NCI-H187 treated with DMSO at 0.1 percent for 48 hours (cell line): Measurements from ENCODE around the gene NPNT.
"Not testable (repeated sequence)": the region's sequence is repeated elsewhere in the genome, so short reads cannot be mapped to it uniquely, and the experiment has no call there.

Experiments used
- DNase-seq: peaks from one replicate; lab custom pipeline; 2025; lab: John Stamatoyannopoulos, UW

NPNT gene, protein sequence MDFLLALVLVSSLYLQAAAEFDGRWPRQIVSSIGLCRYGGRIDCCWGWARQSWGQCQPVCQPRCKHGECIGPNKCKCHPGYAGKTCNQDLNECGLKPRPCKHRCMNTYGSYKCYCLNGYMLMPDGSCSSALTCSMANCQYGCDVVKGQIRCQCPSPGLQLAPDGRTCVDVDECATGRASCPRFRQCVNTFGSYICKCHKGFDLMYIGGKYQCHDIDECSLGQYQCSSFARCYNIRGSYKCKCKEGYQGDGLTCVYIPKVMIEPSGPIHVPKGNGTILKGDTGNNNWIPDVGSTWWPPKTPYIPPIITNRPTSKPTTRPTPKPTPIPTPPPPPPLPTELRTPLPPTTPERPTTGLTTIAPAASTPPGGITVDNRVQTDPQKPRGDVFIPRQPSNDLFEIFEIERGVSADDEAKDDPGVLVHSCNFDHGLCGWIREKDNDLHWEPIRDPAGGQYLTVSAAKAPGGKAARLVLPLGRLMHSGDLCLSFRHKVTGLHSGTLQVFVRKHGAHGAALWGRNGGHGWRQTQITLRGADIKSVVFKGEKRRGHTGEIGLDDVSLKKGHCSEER

DNA sequence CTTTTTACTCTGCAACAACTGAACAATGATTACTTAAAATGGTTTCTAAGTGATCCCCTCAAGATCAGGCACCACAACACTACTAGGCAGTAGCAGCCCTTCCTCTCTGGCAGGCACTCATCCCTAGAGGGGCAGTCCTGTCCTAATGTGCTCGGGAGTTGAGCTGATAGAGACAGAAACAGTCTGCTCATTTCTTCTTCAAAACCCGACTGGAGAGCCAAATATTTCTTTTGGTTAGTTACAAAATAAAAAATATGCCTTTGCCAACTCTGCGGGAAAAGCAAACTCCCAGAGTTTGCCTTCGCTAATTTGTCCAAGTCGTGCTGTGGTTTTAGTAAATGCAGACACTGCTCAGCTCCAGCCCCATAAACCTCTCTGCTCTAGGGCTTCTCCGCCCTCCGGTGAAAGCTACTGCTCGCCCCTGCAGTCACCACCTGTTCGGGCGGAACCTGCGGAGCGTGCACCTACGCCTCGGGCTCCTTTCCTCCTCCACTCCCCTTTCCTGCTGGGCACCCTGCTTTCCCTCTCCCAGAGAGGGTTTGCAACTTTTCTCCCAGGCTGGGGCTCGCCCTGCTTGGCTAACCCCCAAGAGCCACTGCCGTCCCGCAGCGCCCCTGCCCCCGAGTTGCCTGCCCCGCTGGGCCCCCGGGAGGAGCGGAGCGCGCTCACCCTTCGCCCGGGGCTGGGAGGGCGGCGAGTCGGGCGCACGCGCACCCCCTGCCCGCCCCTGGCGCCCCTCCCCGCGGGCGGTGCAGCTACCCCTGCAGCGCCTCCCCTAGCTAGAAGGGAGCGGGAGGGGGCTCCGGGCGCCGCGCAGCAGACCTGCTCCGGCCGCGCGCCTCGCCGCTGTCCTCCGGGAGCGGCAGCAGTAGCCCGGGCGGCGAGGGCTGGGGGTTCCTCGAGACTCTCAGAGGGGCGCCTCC lies at the start of gene NPNT:
Gene NPNT (plus strand): TSS at position 812 of the 923 bp plus-strand sequence. CDS start 182 bp downstream, outside the sequence.
- DNase-seq: no peak

GRCh38 chr4:105845559-105845958 lies 49.7 kb upstream of the NPNT start:
- DNase-seq: no peak

- not testable (repeated sequence) for DNase-seq
Measured at GRCh38 chr4:105848359-105848758, 46.9 kb upstream of the NPNT start.

DNA sequence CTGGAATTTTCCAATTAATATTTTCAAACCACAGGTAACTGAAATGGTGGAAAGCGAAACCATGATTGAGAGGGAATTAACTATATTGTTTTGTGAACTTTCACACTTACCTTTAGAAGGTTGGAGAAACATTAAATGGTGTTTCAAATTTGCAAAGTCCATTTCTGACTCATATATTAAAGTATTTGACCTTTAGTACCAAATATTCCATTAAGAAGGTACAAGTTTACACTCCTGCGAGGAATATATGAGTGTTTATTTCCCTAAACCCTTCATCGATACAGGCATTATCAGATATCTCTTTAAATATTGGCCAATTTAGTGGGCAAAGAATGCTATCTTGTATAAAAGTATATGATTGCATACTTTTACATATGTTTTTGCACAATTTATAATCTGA lies 44.1 kb upstream of the NPNT start:
- no peak for DNase-seq

- DNase-seq: not testable (repeated sequence)
Measured at GRCh38 chr4:105852230-105852629, 43.0 kb upstream of the NPNT start.

DNA sequence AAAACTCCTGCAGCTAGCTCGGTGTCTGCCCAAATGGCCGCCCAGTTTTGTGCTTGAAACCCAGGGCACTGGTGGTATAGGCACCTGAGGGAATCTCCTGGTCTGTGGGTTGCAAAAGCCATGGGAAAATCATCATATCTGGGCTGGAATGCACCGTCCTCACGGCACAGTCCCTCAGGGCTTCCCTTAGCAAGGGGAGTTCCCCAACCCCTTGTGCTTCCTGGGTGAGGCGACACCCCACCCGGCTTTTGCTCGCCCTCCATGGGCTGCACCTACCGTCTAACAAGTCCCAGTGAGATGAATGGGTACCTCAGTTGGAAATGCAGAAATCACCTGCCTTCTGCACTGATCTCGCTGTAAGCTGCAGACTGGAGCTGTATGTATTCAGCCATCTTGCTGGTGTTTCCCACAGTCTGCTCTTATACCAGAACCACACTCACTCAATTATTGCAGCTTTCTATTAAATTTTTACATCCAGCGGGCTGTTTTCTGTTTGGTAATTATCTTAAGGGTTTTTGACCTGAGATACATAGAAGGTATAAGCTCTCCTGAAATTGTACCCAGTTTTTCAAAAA lies 36.7 kb upstream of the NPNT start:
- DNase-seq: no peak

DNA sequence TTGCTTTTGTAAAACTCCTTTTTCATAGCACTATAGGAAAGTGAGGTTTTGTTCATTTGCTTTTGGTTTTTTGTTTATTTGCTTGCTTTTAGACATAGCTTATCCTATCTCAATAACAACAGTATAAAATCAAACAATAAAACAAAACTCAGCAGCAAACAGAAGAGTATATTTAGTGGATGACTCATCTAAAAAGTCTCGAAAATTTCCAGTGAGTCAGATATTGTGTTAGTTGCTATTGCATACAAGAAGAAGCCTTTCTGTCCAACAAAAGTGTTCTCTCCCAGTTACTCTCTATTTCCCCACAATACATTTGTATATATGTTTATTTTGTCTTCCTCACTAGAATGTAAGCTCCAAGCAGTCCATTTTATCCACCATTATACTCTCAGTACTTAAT lies 36.0 kb upstream of the NPNT start:
- DNase-seq: no peak

- no peak for DNase-seq
Measured at GRCh38 chr4:105870963-105871362, 24.3 kb upstream of the NPNT start.

DNA sequence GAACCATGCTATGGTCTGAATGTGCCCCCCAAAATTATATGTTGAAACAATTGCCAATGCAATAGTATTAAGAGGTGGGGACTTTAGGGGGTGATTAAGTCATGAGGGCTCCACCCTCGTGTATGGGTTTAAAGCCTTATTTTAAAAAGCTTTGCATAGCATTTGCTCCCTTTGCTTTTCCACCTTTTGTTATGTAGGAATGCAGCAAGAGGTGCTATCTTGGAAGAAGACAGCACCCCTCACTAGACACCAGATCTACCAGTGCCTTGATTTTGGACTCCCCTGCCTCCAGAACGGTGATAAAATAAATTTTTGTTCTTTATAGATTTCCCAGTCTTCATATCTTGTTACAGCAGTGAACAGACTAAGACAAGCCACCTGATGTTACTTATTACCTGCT lies 23.3 kb upstream of the NPNT start:
- no peak for DNase-seq

DNA sequence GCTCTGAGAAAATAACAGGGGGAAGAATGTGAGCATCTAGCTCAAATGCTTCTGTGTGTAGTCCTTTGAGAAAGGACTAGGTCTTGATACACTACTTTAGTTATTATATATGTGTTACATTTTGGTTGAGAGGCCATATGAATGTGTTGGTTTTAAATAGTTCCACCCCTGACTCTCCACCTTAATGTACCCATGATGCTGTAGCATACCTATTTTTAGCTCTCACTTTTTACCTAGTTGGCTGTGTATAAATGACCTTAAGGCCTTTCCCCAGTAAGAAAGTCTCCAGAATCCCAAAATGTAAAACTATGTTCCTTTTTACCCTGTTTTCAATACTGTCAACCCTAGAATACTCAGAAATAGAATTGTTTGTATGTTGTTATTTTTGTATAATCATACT lies 20.0 kb upstream of the NPNT start:
- no peak for DNase-seq

- DNase-seq: no peak
Measured at GRCh38 chr4:105878668-105879067, 16.6 kb upstream of the NPNT start.

DNA sequence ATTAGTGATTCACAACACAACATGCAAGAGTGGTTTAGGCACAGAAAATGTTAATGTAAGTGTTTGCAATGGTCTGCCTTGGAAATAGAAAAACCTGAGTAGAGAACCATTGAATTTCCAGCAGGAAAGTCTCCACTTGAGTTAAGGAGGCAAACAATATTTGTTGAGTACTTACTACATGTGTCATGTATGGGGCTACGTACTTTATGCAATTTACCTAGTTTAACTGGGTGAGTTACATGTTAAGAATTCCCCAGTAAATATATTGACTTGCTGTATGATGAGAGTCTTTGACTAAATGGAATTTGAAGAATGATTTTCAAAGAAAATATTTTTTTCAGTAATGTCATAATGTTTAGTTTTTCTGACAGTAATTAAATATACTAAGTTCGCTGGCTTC lies 7.8 kb upstream of the NPNT start:
- no peak for DNase-seq

DNA sequence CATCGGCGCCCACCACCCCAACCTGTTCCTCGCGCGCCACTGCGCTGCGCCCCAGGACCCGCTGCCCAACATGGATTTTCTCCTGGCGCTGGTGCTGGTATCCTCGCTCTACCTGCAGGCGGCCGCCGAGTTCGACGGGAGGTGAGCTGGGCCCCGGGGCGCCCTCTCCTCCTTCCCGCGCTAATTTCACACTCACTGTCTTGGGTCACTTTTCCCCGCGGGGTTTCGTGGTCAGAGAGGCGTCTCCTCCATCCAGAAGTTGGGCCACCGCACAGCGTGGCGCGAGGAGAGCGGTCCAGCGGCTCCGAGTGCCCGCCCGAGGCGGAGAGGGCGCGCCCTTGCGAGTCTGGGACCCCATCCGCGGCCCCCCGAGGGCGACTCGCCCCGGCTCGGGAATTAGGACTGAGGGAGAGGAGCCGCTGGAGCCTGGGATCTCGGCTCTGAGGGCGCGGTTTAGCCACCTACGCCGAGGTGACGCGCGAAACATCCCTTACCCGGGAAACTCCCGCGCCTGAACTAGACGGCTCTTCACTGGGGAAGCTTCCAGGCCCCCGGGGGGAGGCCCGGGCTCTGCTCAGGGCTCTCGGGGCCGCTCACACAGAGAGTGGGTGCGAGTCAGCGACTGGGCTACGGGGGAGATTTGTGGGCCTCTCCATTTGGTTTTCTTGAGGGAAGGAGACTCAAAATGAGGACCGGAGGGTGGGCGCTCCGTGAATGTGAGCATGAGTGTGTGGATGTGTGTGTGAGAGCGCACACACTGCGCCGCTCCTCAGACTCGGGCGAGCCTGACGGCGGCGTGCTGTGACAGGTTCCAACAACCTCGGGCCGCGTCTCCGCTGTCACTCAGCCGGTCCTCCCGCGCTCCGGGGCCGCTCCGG lies 551 bp downstream of the NPNT start:
- no peak for DNase-seq

GRCh38 chr4:105896461-105896942 lies 1.2 kb downstream of the NPNT start:
- DNase-seq: no peak

GRCh38 chr4:105896984-105897775 lies 1.9 kb downstream of the NPNT start:
- no peak for DNase-seq

- DNase-seq: no peak
Measured at GRCh38 chr4:105900541-105900940, 5.3 kb downstream of the NPNT start.

GRCh38 chr4:105902550-105903262 lies 7.4 kb downstream of the NPNT start:
- DNase-seq: no peak

GRCh38 chr4:105909787-105910281 lies 14.6 kb downstream of the NPNT start:
- DNase-seq: no peak

GRCh38 chr4:105911426-105911825 lies 16.2 kb downstream of the NPNT start:
- no peak for DNase-seq
